Erythroblast (primary cell): ENCODE measurements around the gene MAPK6.

Experiments
- GATA1 ChIP-seq: IDR thresholded peaks from 2 replicates; pipeline ENCODE4 v1.6.1; 2011; ENCODE audit warnings: low read depth, mild to moderate bottlenecking, control low read depth, low read length, moderate library complexity
- POLR2A ChIP-seq: IDR thresholded peaks from 2 replicates; pipeline ENCODE4 v1.6.1; 2011; ENCODE audit warnings: mild to moderate bottlenecking, low read length

GRCh38 chr15:52021128-52021671 is 2.2 kb downstream of the MAPK6 start:
- peak; percentile 27 for TF ChIP-seq POLR2A
- TF ChIP-seq GATA1 = no peak
